Panc1 (cell line): ENCODE results near the gene MAG. TPM values are rescaled to one million over a fixed set of nuclear protein-coding genes. Genes with fewer than 3 reads are reported as not detected.

ENCODE experiments used
- ATAC-seq: fragments of 200-7000 bp; cut with Tn5 transposase; 2 replicates; pipeline ENCODE4 v1.9.1; 2020; ENCODE audit warnings: mild to moderate bottlenecking, moderate library complexity
- BruUV-seq: library from RNA; stranded (reverse); fragments of 400-500 nt; replicated peaks from 2 replicates; lab custom pipeline; 2021; lab: Mats Ljungman, UMichigan
- CTCF ChIA-PET: fragments of 300-600 bp; sonication (Branson Sonifier 250); formaldehyde crosslinking; loops from one replicate; lab custom pipeline; 2022; ENCODE audit warnings: antibody characterized with exemption; lab: Charles Lee
- POLR2A ChIA-PET: fragments of 300-600 bp; sonication (Branson Sonifier 250); formaldehyde crosslinking; loops from one replicate; lab custom pipeline; 2022; ENCODE audit warnings: antibody characterized with exemption; lab: Charles Lee
- DNase-seq: peaks from one replicate; pipeline ENCODE4 v3.0.0-alpha.2; 2010; ENCODE audit warnings: low read depth, low spot score
- H3K27ac ChIP-seq: 2 replicates; pipeline ENCODE4 v1.5.1; 2011; ENCODE audit warnings: mild to moderate bottlenecking, low read length, inconsistent platforms
- H3K27me3 ChIP-seq: fragments of 200-500 bp; sonication (Bioruptor generic); 2 replicates; pipeline ENCODE4 v1.6.0; 2014; ENCODE audit warnings: low read length, inconsistent platforms; ENCODE audit not compliant: control insufficient read depth, insufficient read depth
- H3K36me3 ChIP-seq: fragments of 200-500 bp; sonication (Bioruptor generic); 2 replicates; pipeline ENCODE4 v1.5.1; 2014; ENCODE audit warnings: inconsistent platforms, mild to moderate bottlenecking, low read length, moderate library complexity; ENCODE audit not compliant: control insufficient read depth, insufficient read depth
- H3K4me1 ChIP-seq: 2 replicates; pipeline ENCODE4 v1.5.1; 2011; ENCODE audit warnings: inconsistent platforms, mild to moderate bottlenecking, low read length, moderate library complexity; ENCODE audit not compliant: control insufficient read depth, insufficient read depth
- H3K4me3 ChIP-seq, 2 experiments: 2 replicates each; pipeline ENCODE4 v1.5.1; 2011 to 2012; ENCODE audit warnings: low read depth in 2 of 2, low read length in 2 of 2, mild to moderate bottlenecking in 2 of 2, inconsistent platforms in 1 of 2, moderate library complexity in 1 of 2
- H3K9me3 ChIP-seq: fragments of 200-500 bp; sonication (Bioruptor generic); 2 replicates; pipeline ENCODE4 v1.5.1; 2014; ENCODE audit warnings: low read depth, mild to moderate bottlenecking, inconsistent platforms, low read length, moderate library complexity; ENCODE audit not compliant: control insufficient read depth, insufficient read depth
- CTCF ChIP-seq: fragments of 450-650 bp; IDR thresholded peaks from 2 replicates; pipeline ENCODE4 v1.5.1; 2017; ENCODE audit warnings: mild to moderate bottlenecking
- POLR2AphosphoS5 ChIP-seq: IDR thresholded peaks from 2 replicates; pipeline ENCODE4 v1.6.1; 2012; ENCODE audit warnings: mild to moderate bottlenecking, low read depth, low read length, moderate library complexity
- REST ChIP-seq, 2 experiments: IDR thresholded peaks; 2 replicates each; pipeline ENCODE4 v1.6.1; 2011 to 2012; ENCODE audit warnings: low read depth in 2 of 2, control low read depth in 1 of 2, low read length in 1 of 2, mild to moderate bottlenecking in 1 of 2, moderate library complexity in 1 of 2; ENCODE audit not compliant: insufficient read depth in 1 of 2
- SIN3A ChIP-seq: IDR thresholded peaks from 2 replicates; pipeline ENCODE4 v1.6.1; 2012; ENCODE audit warnings: low read depth, mild to moderate bottlenecking, low read length, moderate library complexity, borderline replicate concordance; ENCODE audit not compliant: insufficient read depth
- TCF7L2 ChIP-seq: IDR thresholded peaks from 2 replicates; pipeline ENCODE4 v1.6.1; 2011; ENCODE audit warnings: mild to moderate bottlenecking, low read depth, low read length, inconsistent platforms
- in situ Hi-C: cut with HindIII; loops from 2 replicates; pipeline ENCODE4 v1.10.0; 2016; ENCODE audit warnings: low sequenced_read_pairs, low pct_unique_long_range_greater_than_20kb
- intact Hi-C: fragments of 100-400 bp; cut with micrococcal nuclease; formaldehyde crosslinking; loops from one replicate; pipeline ENCODE4 v1.10.0; 2022; ENCODE audit not compliant: unreplicated experiment
- total RNA-seq: library from RNA; stranded (reverse); gene quantifications from one replicate; pipeline ENCODE4 v1.2.1, GENCODE V29; 2021; ENCODE audit not compliant: unreplicated experiment

Gene MAG
- total RNA-seq, 1 experiment from 2014 or later: not detected

DNA sequence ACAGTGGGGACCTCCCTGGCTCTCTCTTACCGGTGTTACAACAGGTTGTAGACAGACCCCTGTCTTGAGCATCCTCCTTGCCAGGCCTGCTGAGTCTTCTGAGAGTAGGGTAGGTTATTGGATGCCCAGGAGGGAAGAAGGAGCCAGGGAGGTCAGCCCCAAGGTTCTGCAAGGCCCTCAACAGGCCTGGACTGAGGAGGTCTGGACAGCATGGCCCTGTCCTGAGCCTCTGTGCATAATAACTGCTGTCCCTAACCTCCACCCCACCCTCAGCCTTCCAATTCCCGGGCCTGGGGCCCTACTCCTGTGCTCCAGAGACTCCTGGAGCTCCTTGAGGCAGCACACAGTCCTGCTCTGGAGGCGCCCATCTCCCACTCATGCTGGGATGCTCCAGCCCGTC lies 37.4 kb downstream of the MAG start:
- intact Hi-C loops: no loop called here
- POLR2A ChIA-PET: no interaction called here
- H3K27ac ChIP-seq: no peak overlapping the region
- CTCF ChIA-PET: no interaction called here
- H3K27me3 ChIP-seq: no peaks in the 10 kb centered on the region
- no peaks in the 10 kb centered on the region for H3K36me3 ChIP-seq
- no peak for TF ChIP-seq CTCF
- no peak for TF ChIP-seq REST (IDR thresholded peaks at IDR 0.05; ENCODE audit: insufficient read depth in 1 of 2, low read depth in 2 of 2, low read length in 1 of 2)
- TF ChIP-seq SIN3A: no peak
- TF ChIP-seq TCF7L2: no peak
- no peak for TF ChIP-seq POLR2AphosphoS5
- in situ Hi-C loops: no loop called here
- H3K4me1 ChIP-seq: no peaks in the 10 kb centered on the region
- ATAC-seq (no peak), DNase-seq (no peak)
- no TSS peak for BruUV-seq
- H3K9me3 ChIP-seq: no peaks in the 10 kb centered on the region
- no peak overlapping the region for H3K4me3 ChIP-seq

DNA sequence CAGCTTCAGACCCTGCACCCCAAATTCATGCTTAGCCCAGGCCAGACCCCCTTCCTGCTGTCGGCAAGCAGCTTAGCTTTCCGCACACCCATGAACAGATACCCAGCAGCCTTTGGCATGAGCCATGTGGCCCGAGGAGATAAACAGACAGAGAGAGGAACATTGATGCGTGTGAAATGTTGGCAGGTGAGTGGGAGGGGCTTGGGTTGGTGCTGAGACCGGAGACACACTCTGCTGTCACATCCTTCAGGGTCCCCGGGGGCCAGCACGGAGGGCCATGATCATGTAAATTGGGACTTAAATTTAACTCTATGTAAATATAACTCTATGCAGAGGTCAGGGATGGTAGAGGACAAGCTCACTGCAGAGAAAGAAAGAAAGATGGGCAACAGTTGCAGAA lies 38.5 kb downstream of the MAG start:
- TF ChIP-seq POLR2AphosphoS5 (no peak), REST (IDR thresholded peaks at IDR 0.05; ENCODE audit: insufficient read depth in 1 of 2, low read depth in 2 of 2, low read length in 1 of 2) (no peak), TCF7L2 (no peak), CTCF (no peak)
- Histone ChIP-seq H3K9me3 (no peaks in the 10 kb centered on the region), H3K27me3 (no peaks in the 10 kb centered on the region), H3K4me1 (no peaks in the 10 kb centered on the region), H3K27ac (no peak overlapping the region), H3K4me3 (no peak overlapping the region), H3K36me3 (no peaks in the 10 kb centered on the region)
- no TSS peak for BruUV-seq
- POLR2A ChIA-PET: no interaction called here
- no peak for ATAC-seq
- CTCF ChIA-PET: no interaction called here
- in situ Hi-C loops (no loop called here), intact Hi-C loops (no loop called here)
- no peak for DNase-seq
